ENCODE data around the gene IL18RAP. TPM values are rescaled to one million over a fixed set of nuclear protein-coding genes. Genes with fewer than 3 reads are reported as not detected.

IL18RAP gene
- total RNA-seq, 1 experiment from 2014 or later, result 1.2 TPM

DNA sequence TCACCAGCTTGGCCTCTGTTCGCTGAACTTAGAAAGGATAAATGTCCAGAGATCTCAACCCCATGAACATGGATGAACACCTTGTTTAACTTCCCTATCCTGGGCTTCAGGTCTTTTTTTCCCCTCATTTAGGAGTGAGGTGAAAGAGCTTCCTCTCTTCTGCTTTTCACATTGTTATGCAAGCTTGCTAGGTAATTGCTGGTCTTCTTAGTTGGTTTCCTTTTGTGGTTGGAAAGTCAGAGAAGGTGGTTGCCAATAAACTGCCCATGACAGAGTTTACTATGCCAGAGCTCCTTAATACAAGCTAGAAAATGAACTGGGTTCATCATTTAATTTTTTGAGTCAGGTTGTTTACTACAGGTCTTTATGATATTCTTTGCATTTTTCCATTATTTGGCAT is 66.7 kb downstream of the IL18RAP start:
- no peak for DNase-seq (ENCODE audit: extremely low read depth, low read depth)

DNA sequence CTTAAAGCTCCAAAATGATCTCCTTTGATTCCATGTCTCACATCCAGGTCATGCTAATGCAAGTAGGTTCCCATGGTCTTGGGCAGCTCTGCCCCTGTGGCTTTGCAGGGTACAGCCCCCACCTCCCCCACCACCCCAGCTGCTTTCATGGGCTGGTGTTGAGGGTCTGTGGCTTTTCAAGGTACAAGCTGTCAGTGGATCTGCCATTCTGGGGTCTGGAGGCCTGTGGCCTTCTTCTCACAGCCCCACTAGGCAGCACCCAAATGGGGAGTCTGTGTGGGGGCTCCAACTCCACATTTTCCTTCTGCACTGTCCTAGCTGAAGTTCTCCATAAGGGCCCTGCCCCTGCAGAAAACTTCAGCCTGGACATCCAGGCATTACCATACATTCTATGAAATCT is 69.0 kb downstream of the IL18RAP start:
- no peak for DNase-seq (ENCODE audit: extremely low read depth, low read depth)

DNA sequence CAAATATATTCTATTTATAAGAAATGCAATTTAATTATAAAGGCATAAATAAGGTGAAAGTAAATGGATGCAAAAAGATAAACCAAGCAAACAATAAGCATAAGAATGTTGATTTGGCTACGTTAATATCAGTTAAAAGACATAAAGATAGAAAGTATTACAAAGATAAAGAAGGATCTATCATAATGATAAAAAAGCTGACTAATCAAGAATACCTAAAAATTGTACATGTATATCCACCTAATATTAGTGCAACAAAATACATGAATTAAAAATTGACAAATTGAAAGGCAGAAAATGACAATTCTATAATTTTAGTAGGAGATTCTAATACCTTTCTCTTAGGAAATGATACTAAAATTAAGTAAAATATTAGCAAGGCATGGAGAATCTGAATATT is 71.6 kb downstream of the IL18RAP start:
- DNase-seq (ENCODE audit: extremely low read depth, low read depth), result no peak

DNA sequence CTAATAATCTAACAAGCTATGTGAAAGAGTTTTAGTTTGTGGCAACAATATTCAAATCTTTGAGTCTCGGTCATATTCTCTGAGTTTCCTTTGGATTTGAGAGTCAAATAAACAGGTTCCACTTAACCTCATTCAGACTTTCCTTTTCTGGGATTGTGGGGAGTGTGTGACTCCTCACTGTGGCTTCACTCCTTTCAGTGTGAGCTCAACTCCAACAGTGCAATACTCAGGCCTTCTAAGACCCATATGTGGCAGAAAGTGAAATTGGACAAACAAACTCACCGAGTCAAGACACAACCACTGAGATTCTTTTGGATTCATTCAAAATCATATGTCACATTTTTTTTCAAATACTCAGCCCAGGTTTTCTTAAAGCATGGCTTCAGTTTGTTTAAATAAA is 75.5 kb downstream of the IL18RAP start:
- DNase-seq (ENCODE audit: extremely low read depth, low read depth), result no peak

DNA sequence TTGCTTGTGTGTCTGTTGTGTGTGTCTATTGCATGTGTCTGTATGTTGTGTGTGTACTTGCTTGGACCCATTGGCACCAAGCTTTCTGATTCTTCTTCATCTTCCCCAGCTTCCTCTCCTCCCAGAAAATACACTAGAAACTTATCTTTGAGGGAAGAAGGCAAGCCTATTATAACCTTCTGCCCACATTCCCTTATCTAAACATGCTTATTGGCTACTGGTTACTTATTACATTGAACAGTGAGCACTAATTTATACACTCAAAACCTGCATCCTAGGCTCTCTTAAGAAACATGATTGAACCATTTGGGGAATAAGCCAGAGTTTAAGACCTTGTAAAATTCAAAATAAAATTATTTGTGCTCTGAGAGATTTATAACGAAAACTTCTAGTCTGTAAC is 76.6 kb downstream of the IL18RAP start:
- DNase-seq (ENCODE audit: extremely low read depth, low read depth), result no peak

Small RNA genes lying within 50 kb of the gene (small RNA-seq; reads per million reads assigned to genes)
- gene MIR4772, result 0.02 to 0.41 reads per million in 2 experiments

Other genes with a start within 250 kb of the IL18RAP start
- gene IL1RL2, start 236.1 kb upstream of the IL18RAP start, total RNA-seq (2014; rRNA removed; shearing (Covaris generic)), result not detected in 2 replicates
- 4.5 and 4.7 TPM in 2 replicates for gene IL1RL1, start 111.6 kb upstream of the IL18RAP start, total RNA-seq (2014; rRNA removed; shearing (Covaris generic))
- gene IL18R1, start 67.4 kb upstream of the IL18RAP start, total RNA-seq (2014; rRNA removed; shearing (Covaris generic)), result 35.5 and 40.3 TPM in 2 replicates
- gene SLC9A4, start 50.1 kb downstream of the IL18RAP start, total RNA-seq (2014; rRNA removed; shearing (Covaris generic)), result not detected in 2 replicates
- 19.3 and 20.1 TPM in 2 replicates for gene SLC9A2, start 196.4 kb downstream of the IL18RAP start, total RNA-seq (2014; rRNA removed; shearing (Covaris generic))

Data from NCI-H460 (cell line).